Uterus (tissue), 4 donors: ENCODE results near the gene ACAP1. TPM values are rescaled to one million over a fixed set of nuclear protein-coding genes. Genes with fewer than 3 reads are reported as not detected.

Experiments used
- DNase-seq, 2 donors: peaks; one replicate each; pipeline ENCODE4 v3.0.0-alpha.2; 2019 to 2020
- H3K27ac ChIP-seq, 2 donors: fragments of 200-600 bp; sonication (generic); 1 replicate in 1 of 2; 2 replicates in 1 of 2; pipeline ENCODE4 v1.5.1; 2016 to 2018
- H3K27me3 ChIP-seq, 2 donors: fragments of 200-600 bp; sonication (generic); one replicate each; pipeline ENCODE4 v1.5.1; 2018 to 2019; ENCODE audit warnings: control low read depth in 1 of 2
- H3K36me3 ChIP-seq, 2 donors: fragments of 200-600 bp; sonication (generic); one replicate each; pipeline ENCODE4 v1.5.1; 2019; ENCODE audit warnings: control low read depth in 1 of 2
- H3K4me1 ChIP-seq, 2 donors: fragments of 200-600 bp; sonication (generic); one replicate each; pipeline ENCODE4 v1.5.1; 2018 to 2019; ENCODE audit warnings: control low read depth in 1 of 2
- H3K4me3 ChIP-seq, 2 donors: fragments of 200-600 bp; sonication (generic); 1 replicate in 1 of 2; 2 replicates in 1 of 2; pipeline ENCODE4 v1.5.1; 2018 to 2019; ENCODE audit warnings: mild to moderate bottlenecking in 1 of 2
- H3K9me3 ChIP-seq, 2 donors: fragments of 200-600 bp; sonication (generic); one replicate each; pipeline ENCODE4 v1.5.1; 2019; ENCODE audit warnings: control low read depth in 1 of 2
- POLR2A ChIP-seq, 2 donors: fragments of 450-650 bp; IDR thresholded peaks; one replicate each; pipeline ENCODE4 v1.6.1; 2016; ENCODE audit warnings: antibody characterized with exemption in 2 of 2, mild to moderate bottlenecking in 1 of 2, moderate library complexity in 1 of 2
- intact Hi-C: fragments of 100-400 bp; cut with DNase I; formaldehyde crosslinking; loops from one replicate; pipeline ENCODE4 v1.15.1; 2023; ENCODE audit warnings: low total_unique reads
- total RNA-seq, 4 donors: library from RNA; depleted of rRNA in 3 of 4; stranded (reverse); fragments of >200 nt in 3 of 4; gene quantifications; one replicate each; pipeline versions ENCODE4 v1.1.0 to v1.2.4, GENCODE V29; 2014 to 2023
- TF ChIP-seq, protein P1 (sequence below), 4 experiments: fragments of 200-600 bp in 2 of 4; fragments of 450-650 bp in 2 of 4; sonication (generic) in 2 of 4; IDR thresholded peaks; one replicate each; pipeline ENCODE4 v1.5.1; 2016 to 2019; ENCODE audit warnings: antibody characterized with exemption in 4 of 4, mild to moderate bottlenecking in 2 of 4, moderate library complexity in 1 of 4
- donor health status: DM: yes; HTN: yes; CAD: no.

The ACAP1 gene
- total RNA-seq, 4 donors from 2014 or later: 0.29 to 11.2 (median 1.7) TPM

- Histone ChIP-seq H3K27ac (peak overlapping the region; percentile 7 to 67), H3K4me1 (peaks cover 0 to 27% of the 10 kb centered on the region in 2 donors), H3K36me3 (no peaks in the 10 kb centered on the region), H3K9me3 (no peaks in the 10 kb centered on the region), H3K4me3 (no peak overlapping the region), H3K27me3 (peaks cover 0 to 6% of the 10 kb centered on the region in 2 donors)
- TF ChIP-seq, protein P1, sequence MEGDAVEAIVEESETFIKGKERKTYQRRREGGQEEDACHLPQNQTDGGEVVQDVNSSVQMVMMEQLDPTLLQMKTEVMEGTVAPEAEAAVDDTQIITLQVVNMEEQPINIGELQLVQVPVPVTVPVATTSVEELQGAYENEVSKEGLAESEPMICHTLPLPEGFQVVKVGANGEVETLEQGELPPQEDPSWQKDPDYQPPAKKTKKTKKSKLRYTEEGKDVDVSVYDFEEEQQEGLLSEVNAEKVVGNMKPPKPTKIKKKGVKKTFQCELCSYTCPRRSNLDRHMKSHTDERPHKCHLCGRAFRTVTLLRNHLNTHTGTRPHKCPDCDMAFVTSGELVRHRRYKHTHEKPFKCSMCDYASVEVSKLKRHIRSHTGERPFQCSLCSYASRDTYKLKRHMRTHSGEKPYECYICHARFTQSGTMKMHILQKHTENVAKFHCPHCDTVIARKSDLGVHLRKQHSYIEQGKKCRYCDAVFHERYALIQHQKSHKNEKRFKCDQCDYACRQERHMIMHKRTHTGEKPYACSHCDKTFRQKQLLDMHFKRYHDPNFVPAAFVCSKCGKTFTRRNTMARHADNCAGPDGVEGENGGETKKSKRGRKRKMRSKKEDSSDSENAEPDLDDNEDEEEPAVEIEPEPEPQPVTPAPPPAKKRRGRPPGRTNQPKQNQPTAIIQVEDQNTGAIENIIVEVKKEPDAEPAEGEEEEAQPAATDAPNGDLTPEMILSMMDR (IDR thresholded peaks at IDR 0.05): no peak
- TF ChIP-seq POLR2A (IDR thresholded peaks at IDR 0.05): no peak
- intact Hi-C loops: loop anchor here (2.0 to 10.0 kb wide), 2 partner anchors 15 to 241 kb away; partner anchors contain the start of gene SLC2A4
- no peak for DNase-seq
Observed at GRCh38 chr17:7295230-7296180, 40.8 kb upstream of the ACAP1 start.

DNA sequence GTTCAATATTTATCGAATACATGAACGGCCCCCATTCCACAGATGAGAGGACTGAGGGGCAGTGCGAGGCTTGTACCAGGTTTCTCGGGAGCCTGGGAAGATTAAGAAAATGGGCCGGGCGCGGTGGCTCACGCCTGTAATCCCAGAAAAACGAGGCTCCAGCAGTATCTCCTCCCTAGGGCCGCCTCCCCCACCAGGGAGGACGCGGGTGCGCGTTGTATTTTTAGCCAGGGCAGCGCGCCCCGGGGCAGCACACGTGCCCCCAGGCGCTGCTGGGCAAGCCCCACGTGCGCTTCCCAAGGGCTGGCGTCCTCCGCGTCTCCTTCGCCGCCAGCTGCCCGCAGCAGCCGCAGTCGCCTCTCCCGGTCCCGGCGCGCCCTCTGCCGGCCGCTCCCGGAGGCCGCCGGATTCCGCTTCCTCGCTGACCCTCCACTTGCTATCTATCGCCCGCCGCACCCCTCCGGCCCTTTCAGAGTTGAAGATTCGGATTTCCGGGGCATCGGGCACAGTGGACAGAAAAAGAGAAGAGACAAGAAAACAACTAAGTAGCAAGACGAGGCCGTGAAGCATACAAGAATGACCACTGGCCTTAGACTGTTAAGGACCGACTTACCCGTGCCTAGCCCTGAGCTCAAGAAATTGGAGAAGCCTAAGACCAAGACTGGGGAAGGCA is 40.0 kb upstream of the ACAP1 start:
- Histone ChIP-seq H3K4me3 (no peak overlapping the region), H3K27me3 (peaks cover 0 to 6% of the 10 kb centered on the region in 2 donors), H3K27ac (peak overlapping the region; percentile 33 to 67), H3K9me3 (no peaks in the 10 kb centered on the region), H3K36me3 (no peaks in the 10 kb centered on the region), H3K4me1 (peaks cover 0 to 27% of the 10 kb centered on the region in 2 donors)
- TF ChIP-seq, protein P1 (IDR thresholded peaks at IDR 0.05): peak; percentile 94 to 98 (median 98)
- peak in 1 of 2 donors; percentile 30 for TF ChIP-seq POLR2A (IDR thresholded peaks at IDR 0.05)
- intact Hi-C loops: loop anchor here (2.0 to 10.0 kb wide), 2 partner anchors 16 to 242 kb away; partner anchors contain the start of gene SLC2A4
- peak; percentile 78 to 84 for DNase-seq

GRCh38 chr17:7304179-7304578 is 32.1 kb upstream of the ACAP1 start:
- DNase-seq: no peak
- peaks cover 1 to 3% of the 10 kb centered on the region in 2 donors for H3K4me1 ChIP-seq
- H3K4me3 ChIP-seq: no peak overlapping the region
- no peak overlapping the region for H3K27ac ChIP-seq
- intact Hi-C loops: no loop called here
- no peaks in the 10 kb centered on the region for H3K36me3 ChIP-seq
- no peaks in the 10 kb centered on the region for H3K27me3 ChIP-seq
- no peak for TF ChIP-seq POLR2A (IDR thresholded peaks at IDR 0.05)
- TF ChIP-seq, protein P1 (IDR thresholded peaks at IDR 0.05): no peak
- no peaks in the 10 kb centered on the region for H3K9me3 ChIP-seq

- peaks cover 10 to 17% of the 10 kb centered on the region in 2 donors for H3K4me1 ChIP-seq
- intact Hi-C loops: no loop called here
- H3K9me3 ChIP-seq: no peaks in the 10 kb centered on the region
- H3K27me3 ChIP-seq: no peaks in the 10 kb centered on the region
- H3K27ac ChIP-seq: peak within 1 kb of the TSS; percentile 98 to 99
- peak within 1 kb of the TSS; percentile 64 to 100 for H3K4me3 ChIP-seq
- TF ChIP-seq, protein P1 (IDR thresholded peaks at IDR 0.05): peak in 2 of 4 experiments; percentile 2 to 26
- TF ChIP-seq POLR2A (IDR thresholded peaks at IDR 0.05): peak; percentile 88 to 96
- DNase-seq: peak; percentile 100
- no peaks in the 10 kb centered on the region for H3K36me3 ChIP-seq
Observed at GRCh38 chr17:7306911-7307685, 29.2 kb upstream of the ACAP1 start, which contains the start of gene EIF5A. Gene EIF5A, plus strand, starts transcription at chr17:7307628. Its CDS starts 2,008 bp downstream, at chr17:7309636.
